ENCODE results near the gene SOS2. TPM values are rescaled to one million over a fixed set of nuclear protein-coding genes. Genes with fewer than 3 reads are reported as not detected.

SOS2 gene
- total RNA-seq, 1 experiment from 2014 or later: 9.4 TPM

DNA sequence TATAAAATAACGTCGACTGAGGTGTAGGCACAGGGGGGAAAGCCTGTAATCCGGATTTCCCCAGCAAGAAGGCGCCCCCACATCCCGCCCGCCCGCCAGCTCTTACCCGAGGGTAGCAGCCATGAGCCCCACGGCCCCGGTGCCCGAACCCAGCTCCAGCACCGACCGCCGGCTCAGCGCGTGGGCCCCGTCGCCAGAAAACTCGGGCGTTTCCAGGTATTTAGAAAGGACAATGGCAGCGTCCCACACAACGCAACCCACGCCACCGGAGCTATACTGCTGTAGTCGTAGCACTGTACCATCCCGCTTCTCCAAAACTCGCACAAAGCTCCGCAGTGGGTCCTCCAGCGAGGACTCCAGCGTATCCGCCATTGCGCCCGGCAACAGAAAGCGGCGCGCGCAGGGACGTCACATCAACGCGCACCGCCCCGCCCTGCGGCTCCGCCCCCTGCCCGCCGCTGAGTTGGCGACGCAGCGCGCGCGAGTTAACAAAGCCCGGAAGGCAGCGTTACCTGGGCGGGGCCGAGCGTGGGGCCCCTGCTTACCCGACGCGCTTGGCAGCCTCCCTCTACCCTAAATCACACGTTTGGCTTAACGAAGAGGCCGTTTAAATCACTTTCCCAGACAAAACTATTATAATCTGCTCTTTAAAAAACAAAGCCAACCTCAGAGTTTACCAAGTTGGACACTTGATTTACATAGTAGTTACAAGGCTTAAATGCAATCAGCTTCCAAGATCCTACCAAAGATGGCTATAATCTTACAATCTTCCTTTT is 115.0 kb downstream of the SOS2 start, which contains the start of gene VCPKMT:
Gene VCPKMT, minus strand, starts transcription at position 392 of the 776 bp plus-strand sequence. Its CDS starts 20 bp downstream, at position 372.
- no peak within 1 kb of the TSS for H2BK12ac ChIP-seq (ENCODE audit: insufficient read length, low read depth, low read length)
- no peaks in the 10 kb centered on the region for H4K20me1 ChIP-seq (ENCODE audit: control insufficient read depth, insufficient read depth, insufficient read length)
- H2AK5ac ChIP-seq (ENCODE audit: insufficient read length, low read length): no peak within 1 kb of the TSS
- H3K27ac ChIP-seq (ENCODE audit: insufficient read length, low read depth, low read length): peak within 1 kb of the TSS; percentile 68
- peaks cover 5% of the 10 kb centered on the region; the same call in 1 of the 2 replicates for H3K79me2 ChIP-seq (ENCODE audit: insufficient read depth, low read length)
- H4K8ac ChIP-seq (replicated peaks; ENCODE audit: insufficient read length, low read depth, low read length): peak within 1 kb of the TSS; percentile 99
- H3K14ac ChIP-seq (ENCODE audit: insufficient read depth, low read length): peak within 1 kb of the TSS; percentile 96
- H3K27me3 ChIP-seq (ENCODE audit: insufficient read depth, low read length): no peaks in the 10 kb centered on the region
- WGBS (ENCODE audit: extremely low coverage, insufficient read length, low lambda C conversion rate): no CpG with 5 or more reads among the region's 63 CpGs
- TF ChIP-seq, protein P1, sequence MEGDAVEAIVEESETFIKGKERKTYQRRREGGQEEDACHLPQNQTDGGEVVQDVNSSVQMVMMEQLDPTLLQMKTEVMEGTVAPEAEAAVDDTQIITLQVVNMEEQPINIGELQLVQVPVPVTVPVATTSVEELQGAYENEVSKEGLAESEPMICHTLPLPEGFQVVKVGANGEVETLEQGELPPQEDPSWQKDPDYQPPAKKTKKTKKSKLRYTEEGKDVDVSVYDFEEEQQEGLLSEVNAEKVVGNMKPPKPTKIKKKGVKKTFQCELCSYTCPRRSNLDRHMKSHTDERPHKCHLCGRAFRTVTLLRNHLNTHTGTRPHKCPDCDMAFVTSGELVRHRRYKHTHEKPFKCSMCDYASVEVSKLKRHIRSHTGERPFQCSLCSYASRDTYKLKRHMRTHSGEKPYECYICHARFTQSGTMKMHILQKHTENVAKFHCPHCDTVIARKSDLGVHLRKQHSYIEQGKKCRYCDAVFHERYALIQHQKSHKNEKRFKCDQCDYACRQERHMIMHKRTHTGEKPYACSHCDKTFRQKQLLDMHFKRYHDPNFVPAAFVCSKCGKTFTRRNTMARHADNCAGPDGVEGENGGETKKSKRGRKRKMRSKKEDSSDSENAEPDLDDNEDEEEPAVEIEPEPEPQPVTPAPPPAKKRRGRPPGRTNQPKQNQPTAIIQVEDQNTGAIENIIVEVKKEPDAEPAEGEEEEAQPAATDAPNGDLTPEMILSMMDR (conservative IDR thresholded peaks at IDR 0.05): no peak
- H3K9me3 ChIP-seq (ENCODE audit: control insufficient read depth, low read depth, low read length): no peaks in the 10 kb centered on the region
- H3K4me1 ChIP-seq (ENCODE audit: insufficient read depth, low read length): no peaks in the 10 kb centered on the region
- H3K36me3 Mint-ChIP-seq (ENCODE audit: insufficient read depth in 1 of 3, low read depth in 3 of 3): peaks cover 16 to 47% (median 47%) of the 10 kb centered on the region in 3 experiments; a peak in 6 of 7 replicates
- H3K23ac ChIP-seq (ENCODE audit: insufficient read length, low read depth, low read length): no peak within 1 kb of the TSS
- H3K9me3 Mint-ChIP-seq: no peaks in the 10 kb centered on the region
- 0 out of 2 replicates have a peak within 1 kb of the TSS, but pooled peaks have one; percentile 60 for H2BK15ac ChIP-seq (ENCODE audit: low read depth, low read length)
- H3K27me3 Mint-ChIP-seq (ENCODE audit: low read depth): no peaks in the 10 kb centered on the region
- H3K4me2 ChIP-seq (ENCODE audit: insufficient read depth, insufficient read length, low read length): peak within 1 kb of the TSS; percentile 89
- H4K91ac ChIP-seq (ENCODE audit: insufficient read length, low read depth, low read length): peak within 1 kb of the TSS; percentile 67
- H3K23me2 ChIP-seq (ENCODE audit: insufficient read length, low read depth, low read length, poor library complexity, severe bottlenecking): peaks cover 3% of the 10 kb centered on the region
- no peak within 1 kb of the TSS for H2BK20ac ChIP-seq (ENCODE audit: low read depth, low read length, poor library complexity, severe bottlenecking)
- no peaks in the 10 kb centered on the region for H3K79me1 ChIP-seq (ENCODE audit: insufficient read depth, low read depth, low read length, poor library complexity, severe bottlenecking)
- peak within 1 kb of the TSS; percentile 85 for H2BK120ac ChIP-seq (ENCODE audit: low read depth, low read length, poor library complexity, severe bottlenecking)
- H3K4me1 Mint-ChIP-seq: peaks cover 9 to 16% of the 10 kb centered on the region in 2 experiments
- peak within 1 kb of the TSS; percentile 99 for H4K5ac ChIP-seq (ENCODE audit: insufficient read length, low read depth, low read length)
- H3K27ac Mint-ChIP-seq: peak within 1 kb of the TSS; percentile 95 to 99 (median 99)
- peak within 1 kb of the TSS; percentile 85 for H2BK5ac ChIP-seq (ENCODE audit: insufficient read length, low read length)
- H3K18ac ChIP-seq (ENCODE audit: insufficient read length, low read depth, low read length): peak within 1 kb of the TSS; percentile 99
- H2AFZ ChIP-seq (ENCODE audit: low read length): peak within 1 kb of the TSS; percentile 49
- H3K9ac ChIP-seq (ENCODE audit: extremely low read depth, insufficient read length, low read length): peak within 1 kb of the TSS; percentile 100
- peak within 1 kb of the TSS; percentile 96 to 98 for H3K4me3 Mint-ChIP-seq
- no peak within 1 kb of the TSS for H3T11ph ChIP-seq (ENCODE audit: low read length)
- H3K4ac ChIP-seq (ENCODE audit: low read depth, low read length): peak within 1 kb of the TSS; percentile 54; the same call in 1 of the 2 replicates
- H3K56ac ChIP-seq (ENCODE audit: insufficient read length, low read depth, low read length): no peak within 1 kb of the TSS
- DNase-seq: peak; percentile 90

All from H9 (cell line).